Vagina (tissue), 2 donors: ENCODE data around the gene AMIGO1. TPM values are rescaled to one million over a fixed set of nuclear protein-coding genes. Genes with fewer than 3 reads are reported as not detected.

Source experiments
- DNase-seq, 2 donors: peaks; one replicate each; pipeline ENCODE4 v3.0.0-alpha.2; 2017; ENCODE audit errors: extremely low spot score in 2 of 2
- H3K27ac ChIP-seq: fragments of 200-600 bp; sonication (generic); one replicate; pipeline ENCODE4 v1.5.1; 2019
- H3K27me3 ChIP-seq: fragments of 200-600 bp; sonication (generic); one replicate; pipeline ENCODE4 v1.5.1; 2019
- H3K36me3 ChIP-seq, 2 donors: fragments of 200-600 bp; sonication (generic); one replicate each; pipeline ENCODE4 v1.5.1; 2017 to 2019
- H3K4me1 ChIP-seq: fragments of 200-600 bp; sonication (generic); one replicate; pipeline ENCODE4 v1.5.1; 2019
- H3K4me3 ChIP-seq, 2 donors: fragments of 200-600 bp; sonication (generic); 1 replicate in 1 of 2; 2 replicates in 1 of 2; pipeline ENCODE4 v1.5.1; 2016 to 2019
- H3K9me3 ChIP-seq: fragments of 200-600 bp; sonication (generic); one replicate; pipeline ENCODE4 v1.5.1; 2019
- POLR2A ChIP-seq, 2 donors: fragments of 450-650 bp; IDR thresholded peaks; one replicate each; pipeline ENCODE4 v1.6.1; 2017; ENCODE audit warnings: antibody characterized with exemption in 2 of 2, mild to moderate bottlenecking in 2 of 2, moderate library complexity in 2 of 2
- POLR2AphosphoS5 ChIP-seq, 2 donors: sonication (generic); formaldehyde crosslinking; IDR thresholded peaks; one replicate each; pipeline ENCODE4 v1.9.0; 2017; ENCODE audit warnings: antibody characterized with exemption in 2 of 2, mild to moderate bottlenecking in 2 of 2, low read depth in 1 of 2; ENCODE audit not compliant: insufficient read depth in 1 of 2
- intact Hi-C: fragments of 100-400 bp; cut with DNase I; formaldehyde crosslinking; loops from one replicate; pipeline ENCODE4 v1.15.1; 2023
- total RNA-seq: library from RNA; depleted of rRNA; stranded (reverse); fragments of >200 nt; gene quantifications from one replicate; pipeline ENCODE4 v1.2.3, GENCODE V29; 2016
- TF ChIP-seq, protein P1 (sequence below), 3 experiments: fragments of 450-650 bp in 2 of 3; fragments of 200-600 bp in 1 of 3; sonication (generic) in 1 of 3; IDR thresholded peaks; one replicate each; pipeline ENCODE4 v1.5.1; 2017 to 2019; ENCODE audit warnings: antibody characterized with exemption in 3 of 3, mild to moderate bottlenecking in 2 of 3, moderate library complexity in 2 of 3

AMIGO1 gene
- total RNA-seq, 1 donor from 2014 or later = 6.4 TPM

DNA sequence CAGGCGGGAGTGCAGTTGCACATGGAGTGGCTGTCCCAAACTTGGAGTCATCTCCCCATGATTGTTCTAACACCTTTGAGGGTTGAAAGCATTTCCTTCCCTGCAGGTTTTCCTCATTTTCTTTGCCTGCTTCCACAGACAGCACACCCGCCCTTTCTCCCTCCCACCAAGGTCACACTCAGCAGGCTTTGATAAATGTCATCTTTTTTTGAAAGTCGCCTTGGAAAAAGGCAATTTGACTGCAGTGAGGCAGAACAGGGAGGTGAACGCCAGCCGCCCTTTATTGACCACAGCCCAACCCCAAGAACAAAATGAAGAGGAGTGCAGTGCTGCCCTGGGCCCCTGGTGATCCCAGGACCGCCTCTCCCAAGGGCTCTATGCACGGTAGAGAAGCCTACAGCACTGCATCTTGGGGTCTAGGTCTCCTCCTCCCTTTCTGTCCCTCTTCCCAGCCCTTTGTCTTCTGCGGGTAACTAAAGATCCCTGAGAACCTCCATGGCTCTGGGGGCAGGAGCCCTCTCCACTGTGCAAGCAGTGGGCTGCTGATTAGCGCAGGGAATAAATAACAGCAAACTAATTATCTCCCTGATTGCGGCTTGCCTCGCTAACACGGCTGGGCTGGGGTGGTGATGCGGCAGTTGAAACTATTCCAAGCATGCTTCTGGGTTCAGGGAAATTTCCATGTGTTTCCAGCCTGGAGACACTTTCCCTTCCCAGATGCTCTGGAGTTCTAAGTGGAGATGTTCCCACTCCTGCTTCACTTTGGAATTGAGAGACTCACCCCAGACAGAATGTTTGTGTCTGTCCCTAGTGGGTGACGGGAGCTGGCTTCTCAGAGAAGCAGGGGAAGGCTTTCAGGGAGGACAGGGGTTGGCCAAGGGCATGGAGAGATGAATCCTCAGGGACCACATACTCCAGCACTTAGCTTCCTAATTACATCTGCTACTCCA, 11.8 kb upstream of the AMIGO1 start:
- Histone ChIP-seq H3K4me3 (no peak overlapping the region), H3K27me3 (no peaks in the 10 kb centered on the region), H3K4me1 (no peaks in the 10 kb centered on the region), H3K9me3 (no peaks in the 10 kb centered on the region), H3K27ac (no peak overlapping the region), H3K36me3 (no peaks in the 10 kb centered on the region)
- intact Hi-C loops = no loop called here
- TF ChIP-seq POLR2A (IDR thresholded peaks at IDR 0.05) = no peak
- TF ChIP-seq POLR2AphosphoS5 (IDR thresholded peaks at IDR 0.05; ENCODE audit: insufficient read depth in 1 of 2, low read depth in 1 of 2) = no peak
- TF ChIP-seq, protein P1, sequence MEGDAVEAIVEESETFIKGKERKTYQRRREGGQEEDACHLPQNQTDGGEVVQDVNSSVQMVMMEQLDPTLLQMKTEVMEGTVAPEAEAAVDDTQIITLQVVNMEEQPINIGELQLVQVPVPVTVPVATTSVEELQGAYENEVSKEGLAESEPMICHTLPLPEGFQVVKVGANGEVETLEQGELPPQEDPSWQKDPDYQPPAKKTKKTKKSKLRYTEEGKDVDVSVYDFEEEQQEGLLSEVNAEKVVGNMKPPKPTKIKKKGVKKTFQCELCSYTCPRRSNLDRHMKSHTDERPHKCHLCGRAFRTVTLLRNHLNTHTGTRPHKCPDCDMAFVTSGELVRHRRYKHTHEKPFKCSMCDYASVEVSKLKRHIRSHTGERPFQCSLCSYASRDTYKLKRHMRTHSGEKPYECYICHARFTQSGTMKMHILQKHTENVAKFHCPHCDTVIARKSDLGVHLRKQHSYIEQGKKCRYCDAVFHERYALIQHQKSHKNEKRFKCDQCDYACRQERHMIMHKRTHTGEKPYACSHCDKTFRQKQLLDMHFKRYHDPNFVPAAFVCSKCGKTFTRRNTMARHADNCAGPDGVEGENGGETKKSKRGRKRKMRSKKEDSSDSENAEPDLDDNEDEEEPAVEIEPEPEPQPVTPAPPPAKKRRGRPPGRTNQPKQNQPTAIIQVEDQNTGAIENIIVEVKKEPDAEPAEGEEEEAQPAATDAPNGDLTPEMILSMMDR (IDR thresholded peaks at IDR 0.05) = no peak
- no peak for DNase-seq

DNA sequence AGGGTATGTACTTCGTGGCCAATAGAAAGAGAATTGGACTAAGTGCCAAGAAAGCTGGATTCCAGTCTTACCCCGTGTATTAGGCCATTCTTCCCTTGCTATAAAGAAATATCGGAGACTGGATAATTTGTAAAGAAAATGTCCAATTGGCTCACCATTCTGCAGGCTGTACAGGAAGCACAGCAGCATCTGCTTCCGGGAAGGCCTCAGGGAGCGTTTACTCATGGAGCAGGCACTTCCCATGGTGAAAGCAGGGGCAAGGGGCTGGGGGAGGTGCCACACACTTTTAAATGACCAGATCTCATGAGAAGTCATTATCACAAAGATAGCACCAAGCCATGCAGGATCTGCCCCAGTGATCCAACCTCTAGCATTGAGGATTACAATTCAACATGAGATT, 7.8 kb upstream of the AMIGO1 start:
- H3K4me3 ChIP-seq = no peak overlapping the region
- no peaks in the 10 kb centered on the region for H3K27me3 ChIP-seq
- no peaks in the 10 kb centered on the region for H3K4me1 ChIP-seq
- no peaks in the 10 kb centered on the region for H3K36me3 ChIP-seq
- no peak for DNase-seq
- intact Hi-C loops = no loop called here
- H3K27ac ChIP-seq = no peak overlapping the region
- H3K9me3 ChIP-seq = no peaks in the 10 kb centered on the region
- TF ChIP-seq POLR2AphosphoS5 (IDR thresholded peaks at IDR 0.05; ENCODE audit: insufficient read depth in 1 of 2, low read depth in 1 of 2) (no peak), POLR2A (IDR thresholded peaks at IDR 0.05) (no peak)
- TF ChIP-seq, protein P1 (IDR thresholded peaks at IDR 0.05) = no peak

DNA sequence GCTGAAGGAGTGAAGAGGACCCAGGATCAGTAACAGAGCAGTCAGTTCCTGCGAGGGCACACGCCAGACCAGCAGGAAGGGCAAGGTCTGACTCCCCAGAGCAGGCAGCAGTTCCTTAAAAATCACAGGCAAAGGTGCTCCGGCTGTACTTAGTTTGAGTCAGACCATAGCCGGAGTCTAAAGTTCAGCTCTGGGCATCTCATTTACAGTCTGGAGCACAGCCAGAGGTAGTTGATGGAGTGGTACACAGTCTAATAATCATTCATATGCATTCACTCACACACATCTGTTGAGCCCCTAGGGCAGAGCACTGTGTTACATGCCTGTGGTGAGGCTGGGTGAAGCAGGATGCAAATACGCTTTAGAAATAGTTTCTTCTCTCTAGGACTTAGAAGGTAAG, 7.3 kb upstream of the AMIGO1 start:
- H3K4me1 ChIP-seq = no peaks in the 10 kb centered on the region
- DNase-seq = no peak
- H3K36me3 ChIP-seq = no peaks in the 10 kb centered on the region
- TF ChIP-seq POLR2A (IDR thresholded peaks at IDR 0.05) = no peak
- TF ChIP-seq, protein P1 (IDR thresholded peaks at IDR 0.05) = no peak
- no peak for TF ChIP-seq POLR2AphosphoS5 (IDR thresholded peaks at IDR 0.05; ENCODE audit: insufficient read depth in 1 of 2, low read depth in 1 of 2)
- no peak overlapping the region for H3K27ac ChIP-seq
- H3K9me3 ChIP-seq = no peaks in the 10 kb centered on the region
- no peaks in the 10 kb centered on the region for H3K27me3 ChIP-seq
- no peak overlapping the region for H3K4me3 ChIP-seq
- intact Hi-C loops = no loop called here

DNA sequence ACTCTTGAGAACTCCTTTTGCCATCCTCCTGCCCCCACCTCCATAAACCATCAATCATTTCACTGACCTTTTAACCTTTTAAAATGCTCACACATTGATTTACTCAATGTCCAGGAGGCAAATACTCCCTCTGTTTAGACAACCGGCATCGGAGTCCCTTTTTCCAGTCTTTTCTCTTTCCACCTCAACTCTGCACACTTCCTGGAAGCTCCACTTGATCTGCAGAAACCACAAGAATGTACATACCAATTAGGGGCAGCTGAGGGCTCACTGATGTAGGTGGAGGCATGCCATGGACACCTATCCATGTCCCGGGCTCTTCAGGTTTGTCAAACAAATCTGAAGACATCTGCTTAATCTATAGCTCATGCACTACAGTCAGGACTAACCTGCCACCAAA, 5.3 kb upstream of the AMIGO1 start:
- intact Hi-C loops = no loop called here
- H3K4me1 ChIP-seq = peaks cover 8% of the 10 kb centered on the region
- DNase-seq = no peak

More for the DNA sequence above, 5.3 kb upstream of the AMIGO1 start:
- H3K27ac ChIP-seq = no peak overlapping the region
- no peaks in the 10 kb centered on the region for H3K27me3 ChIP-seq
- H3K36me3 ChIP-seq = no peaks in the 10 kb centered on the region
- no peak overlapping the region for H3K4me3 ChIP-seq
- TF ChIP-seq, protein P1 (IDR thresholded peaks at IDR 0.05) = no peak
- TF ChIP-seq POLR2AphosphoS5 (IDR thresholded peaks at IDR 0.05; ENCODE audit: insufficient read depth in 1 of 2, low read depth in 1 of 2) = no peak
- TF ChIP-seq POLR2A (IDR thresholded peaks at IDR 0.05) = no peak
- no peaks in the 10 kb centered on the region for H3K9me3 ChIP-seq
